ENCODE results near the gene AFDN. TPM values are rescaled to one million over a fixed set of nuclear protein-coding genes. Genes with fewer than 3 reads are reported as not detected.

The AFDN gene
- total RNA-seq, 6 donors from 2014 or later: 149 to 517 (median 265) TPM

DNA sequence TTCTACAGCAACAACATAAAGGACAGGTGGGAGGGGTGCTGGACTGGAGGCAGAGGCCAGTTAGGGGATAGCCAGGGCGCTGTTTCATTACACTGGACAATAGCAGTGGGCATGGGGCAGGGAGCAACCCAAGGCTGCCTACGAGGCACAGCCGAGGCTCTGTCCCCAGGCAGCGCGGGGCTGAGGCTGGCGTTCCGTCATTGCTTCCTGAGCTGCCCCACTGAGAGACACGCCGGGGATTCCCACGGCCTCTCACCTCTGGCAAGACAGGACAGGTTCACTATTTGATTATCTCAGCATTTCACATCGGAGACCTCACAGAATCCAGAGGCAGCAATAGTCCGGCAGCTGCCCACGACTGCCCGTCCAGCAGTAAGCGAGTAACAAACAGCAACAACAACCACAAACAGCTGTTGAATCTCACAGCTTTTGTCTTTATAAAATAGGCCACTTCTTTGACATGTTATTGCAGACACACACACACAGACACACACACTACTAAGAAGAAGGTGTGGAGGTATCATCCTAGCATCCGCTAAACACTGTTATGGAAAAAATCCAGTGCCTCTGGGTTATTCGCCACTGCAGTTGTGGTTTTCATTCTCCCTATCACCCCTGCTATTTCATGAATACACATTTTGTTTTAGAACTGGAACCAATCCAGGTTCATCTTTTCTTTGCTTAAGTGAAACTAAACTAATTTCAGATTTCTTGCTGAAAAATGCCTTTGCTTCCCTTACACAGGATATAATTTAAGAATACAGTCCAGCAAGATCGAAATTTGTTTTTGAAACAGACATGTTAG is 190.2 kb downstream of the AFDN start:
- peak overlapping the region in 1 of 4 donors; percentile 57 for H3K27ac ChIP-seq
- TF ChIP-seq, protein P1, sequence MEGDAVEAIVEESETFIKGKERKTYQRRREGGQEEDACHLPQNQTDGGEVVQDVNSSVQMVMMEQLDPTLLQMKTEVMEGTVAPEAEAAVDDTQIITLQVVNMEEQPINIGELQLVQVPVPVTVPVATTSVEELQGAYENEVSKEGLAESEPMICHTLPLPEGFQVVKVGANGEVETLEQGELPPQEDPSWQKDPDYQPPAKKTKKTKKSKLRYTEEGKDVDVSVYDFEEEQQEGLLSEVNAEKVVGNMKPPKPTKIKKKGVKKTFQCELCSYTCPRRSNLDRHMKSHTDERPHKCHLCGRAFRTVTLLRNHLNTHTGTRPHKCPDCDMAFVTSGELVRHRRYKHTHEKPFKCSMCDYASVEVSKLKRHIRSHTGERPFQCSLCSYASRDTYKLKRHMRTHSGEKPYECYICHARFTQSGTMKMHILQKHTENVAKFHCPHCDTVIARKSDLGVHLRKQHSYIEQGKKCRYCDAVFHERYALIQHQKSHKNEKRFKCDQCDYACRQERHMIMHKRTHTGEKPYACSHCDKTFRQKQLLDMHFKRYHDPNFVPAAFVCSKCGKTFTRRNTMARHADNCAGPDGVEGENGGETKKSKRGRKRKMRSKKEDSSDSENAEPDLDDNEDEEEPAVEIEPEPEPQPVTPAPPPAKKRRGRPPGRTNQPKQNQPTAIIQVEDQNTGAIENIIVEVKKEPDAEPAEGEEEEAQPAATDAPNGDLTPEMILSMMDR (IDR thresholded peaks at IDR 0.05): no peak
- no peak for TF ChIP-seq POLR2AphosphoS5 (IDR thresholded peaks at IDR 0.05)
- no peak for TF ChIP-seq EP300 (IDR thresholded peaks at IDR 0.05)
- TF ChIP-seq POLR2A (IDR thresholded peaks at IDR 0.05): no peak
- 75 to 89% methylated on average over 18 of the region's 18 CpGs for WGBS, 2 donors
- no peaks in the 10 kb centered on the region for H3K36me3 ChIP-seq
- H3K4me1 ChIP-seq: no peaks in the 10 kb centered on the region
- no peaks in the 10 kb centered on the region for H3K27me3 ChIP-seq
- H3K9me3 ChIP-seq: peaks cover 0 to 7% (median 5%) of the 10 kb centered on the region in 4 donors
- no peak overlapping the region for H3K4me3 ChIP-seq
- ATAC-seq (ENCODE audit: low FRiP score in 2 of 2) (no peak), DNase-seq (peak in 1 of 2 donors; percentile 61)

DNA sequence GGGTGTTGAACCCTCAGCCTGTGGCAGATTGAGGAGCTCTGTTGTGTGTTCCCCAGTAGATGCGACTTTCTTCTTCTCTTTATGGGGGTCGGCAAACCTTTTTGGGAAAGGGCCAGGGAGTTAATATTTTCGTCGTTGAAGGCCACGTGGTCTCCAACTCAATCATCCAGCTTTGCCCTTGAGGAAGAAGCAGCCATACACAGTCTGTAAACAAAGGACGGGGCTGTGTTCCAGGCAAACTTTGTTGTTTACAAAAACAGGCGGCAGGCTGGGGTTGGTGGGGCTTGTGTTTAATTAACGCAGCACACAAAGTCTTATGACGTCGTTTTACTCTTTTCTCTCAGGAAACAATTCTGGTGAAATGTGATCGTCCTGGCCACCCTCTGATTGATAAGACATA is 190.9 kb downstream of the AFDN start:
- Histone ChIP-seq H3K9me3 (peaks cover 0 to under 1% (median 0%) of the 10 kb centered on the region in 4 donors), H3K27ac (no peak overlapping the region), H3K4me1 (no peaks in the 10 kb centered on the region), H3K36me3 (no peaks in the 10 kb centered on the region), H3K27me3 (no peaks in the 10 kb centered on the region), H3K4me3 (no peak overlapping the region)
- peak in 1 of 2 donors; percentile 66 for TF ChIP-seq POLR2AphosphoS5 (IDR thresholded peaks at IDR 0.05)
- no peak for TF ChIP-seq POLR2A (IDR thresholded peaks at IDR 0.05)
- peak in 1 of 4 donors; percentile 55 for TF ChIP-seq EP300 (IDR thresholded peaks at IDR 0.05)
- TF ChIP-seq, protein P1 (IDR thresholded peaks at IDR 0.05): no peak
- 38 to 50% methylated on average over 11 of the region's 11 CpGs for WGBS, 2 donors
- ATAC-seq (ENCODE audit: low FRiP score in 2 of 2) (no peak), DNase-seq (no peak)

DNA sequence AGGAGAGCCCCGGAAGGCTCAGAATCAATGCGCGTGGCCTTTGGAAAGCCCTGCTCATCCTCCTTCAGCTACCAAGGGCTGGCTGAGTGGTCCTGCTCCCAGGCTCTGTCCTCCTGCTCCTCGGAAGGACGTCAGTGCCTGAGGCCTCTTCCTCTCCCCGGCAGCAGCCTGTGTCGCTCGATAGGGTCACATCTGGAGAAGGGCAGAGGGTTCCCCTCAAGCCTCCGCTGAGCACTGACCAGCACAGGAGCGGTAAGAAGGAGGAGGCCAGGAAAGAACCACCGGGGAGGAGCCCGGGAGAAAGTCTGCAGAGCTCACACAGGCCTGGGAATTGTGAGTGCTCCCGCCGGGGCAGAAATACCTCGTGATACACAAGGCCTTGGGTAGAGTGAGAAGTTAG is 192.0 kb downstream of the AFDN start:
- Histone ChIP-seq H3K4me1 (no peaks in the 10 kb centered on the region), H3K36me3 (no peaks in the 10 kb centered on the region), H3K4me3 (no peak overlapping the region), H3K27ac (no peak overlapping the region), H3K27me3 (no peaks in the 10 kb centered on the region), H3K9me3 (no peaks in the 10 kb centered on the region)
- TF ChIP-seq POLR2A (IDR thresholded peaks at IDR 0.05) (no peak), POLR2AphosphoS5 (IDR thresholded peaks at IDR 0.05) (no peak), EP300 (IDR thresholded peaks at IDR 0.05) (no peak)
- TF ChIP-seq, protein P1 (IDR thresholded peaks at IDR 0.05): no peak
- DNase-seq (no peak), ATAC-seq (ENCODE audit: low FRiP score in 2 of 2) (no peak)
- 90 to 92% methylated on average over 14 to 15 of the region's 15 CpGs for WGBS, 2 donors

DNA sequence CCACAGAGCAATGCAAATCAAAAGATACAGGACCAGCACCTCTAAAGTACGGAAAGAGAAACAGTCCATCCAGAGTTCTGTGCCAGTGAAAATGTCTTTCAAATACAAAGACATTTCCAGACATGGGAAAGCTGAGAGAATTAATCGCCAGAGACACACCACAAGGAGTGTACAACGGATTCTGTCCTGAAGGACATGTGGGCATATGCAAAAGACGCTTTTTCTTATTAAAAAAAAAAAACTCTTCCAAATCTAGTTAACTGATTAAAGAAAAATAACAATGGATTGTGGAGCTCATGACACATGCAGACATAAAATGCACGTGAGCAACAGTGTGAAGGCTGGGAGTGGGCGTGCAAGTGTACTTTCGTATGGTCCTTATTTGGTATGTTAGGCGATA is 193.5 kb downstream of the AFDN start:
- no peak overlapping the region for H3K4me3 ChIP-seq
- no peak overlapping the region for H3K27ac ChIP-seq
- no peak for ATAC-seq (ENCODE audit: low FRiP score in 2 of 2)
- H3K4me1 ChIP-seq: peaks cover 0 to 2% (median 0%) of the 10 kb centered on the region in 4 donors
- H3K9me3 ChIP-seq: no peaks in the 10 kb centered on the region
- no peak for DNase-seq
- TF ChIP-seq EP300 (IDR thresholded peaks at IDR 0.05): no peak
- no peak for TF ChIP-seq POLR2AphosphoS5 (IDR thresholded peaks at IDR 0.05)
- TF ChIP-seq POLR2A (IDR thresholded peaks at IDR 0.05): no peak
- TF ChIP-seq, protein P1 (IDR thresholded peaks at IDR 0.05): no peak
- 90 to 94% methylated on average over 8 of the region's 8 CpGs for WGBS, 2 donors
- H3K36me3 ChIP-seq: no peaks in the 10 kb centered on the region
- H3K27me3 ChIP-seq: no peaks in the 10 kb centered on the region

Measured in upper lobe of left lung (tissue), 6 donors.